Aorta (tissue), 5 donors: ENCODE measurements around the gene CMTM3. TPM values are rescaled to one million over a fixed set of nuclear protein-coding genes. Genes with fewer than 3 reads are reported as not detected.

ENCODE experiments used
- ATAC-seq: fragments of 200-7000 bp; cut with Tn5 transposase; one replicate; pipeline ENCODE4 v1.9.1; 2022; ENCODE audit warnings: moderate library complexity; ENCODE audit not compliant: low FRiP score
- DNase-seq, 2 donors: peaks; one replicate each; pipeline ENCODE4 v3.0.0-alpha.2; 2020
- H3K27ac ChIP-seq, 2 donors: one replicate each; pipeline ENCODE4 v1.5.1; 2013; ENCODE audit warnings: low read length in 2 of 2, mild to moderate bottlenecking in 2 of 2, moderate library complexity in 2 of 2, control low read depth in 1 of 2, inconsistent platforms in 1 of 2, low read depth in 1 of 2
- H3K27me3 ChIP-seq, 2 donors: one replicate each; pipeline ENCODE4 v1.6.1; 2013; ENCODE audit warnings: control low read depth in 1 of 2, low read length in 1 of 2, mild to moderate bottlenecking in 1 of 2, moderate library complexity in 1 of 2; ENCODE audit not compliant: insufficient read depth in 2 of 2, control insufficient read depth in 1 of 2
- H3K36me3 ChIP-seq, 2 donors: one replicate each; pipeline ENCODE4 v1.6.1; 2013; ENCODE audit warnings: control low read depth in 1 of 2, low read length in 1 of 2, mild to moderate bottlenecking in 1 of 2; ENCODE audit not compliant: insufficient read depth in 2 of 2, control insufficient read depth in 1 of 2
- H3K4me1 ChIP-seq, 2 donors: one replicate each; pipeline ENCODE4 v1.6.1; 2013; ENCODE audit warnings: low read length in 2 of 2, control low read depth in 1 of 2, mild to moderate bottlenecking in 1 of 2, moderate library complexity in 1 of 2; ENCODE audit not compliant: insufficient read depth in 2 of 2, control insufficient read depth in 1 of 2
- H3K4me3 ChIP-seq, 2 donors: one replicate each; pipeline ENCODE4 v1.5.1; 2013; ENCODE audit warnings: low read length in 2 of 2, control low read depth in 1 of 2, mild to moderate bottlenecking in 1 of 2
- H3K9me3 ChIP-seq: one replicate; pipeline ENCODE4 v1.6.1; 2013; ENCODE audit warnings: mild to moderate bottlenecking, low read length; ENCODE audit not compliant: control insufficient read depth
- WGBS, 2 donors: extraction: QIAGEN DNeasy Blood & Tissue Kit; methylation state at CpG; one replicate each; pipeline ENCODE4 v1.1.7; 2013; 5-methylcytosine and 5-hydroxymethylcytosine counted together
- intact Hi-C, 2 donors: fragments of 100-400 bp; cut with DNase I; formaldehyde crosslinking; loops; one replicate each; pipeline versions ENCODE4 v1.14.2 to v1.15.0; 2022
- polyA plus RNA-seq, 2 donors: library from polyadenylated mRNA; stranded (reverse); fragments of 200-250 nt; gene quantifications; one replicate each; pipeline ENCODE4 v1.2.3, GENCODE V29; 2013
- total RNA-seq, 2 donors: library from RNA; stranded (reverse); fragmentation: NEBNext Ultra II Directional; extraction: Animal tissue kit (Norgen Biotek cat#: 25700); gene quantifications; one replicate each; pipeline ENCODE4 v1.2.1, GENCODE V29; 2021
- donor health status: healthy with polysubstance abuse.
- donor health status: Bipolar disorder and iron deficiency.
- donor health status: DM: no; HTN: no; CAD: no.
- donor health status: DM: no; HTN: no; CAD: no.
- donor health status: DM: yes; HTN: yes; CAD: no.

The CMTM3 gene
- total and polyA plus RNA-seq, 4 donors = 24.9 to 49.1 (median 29.7) TPM

DNA sequence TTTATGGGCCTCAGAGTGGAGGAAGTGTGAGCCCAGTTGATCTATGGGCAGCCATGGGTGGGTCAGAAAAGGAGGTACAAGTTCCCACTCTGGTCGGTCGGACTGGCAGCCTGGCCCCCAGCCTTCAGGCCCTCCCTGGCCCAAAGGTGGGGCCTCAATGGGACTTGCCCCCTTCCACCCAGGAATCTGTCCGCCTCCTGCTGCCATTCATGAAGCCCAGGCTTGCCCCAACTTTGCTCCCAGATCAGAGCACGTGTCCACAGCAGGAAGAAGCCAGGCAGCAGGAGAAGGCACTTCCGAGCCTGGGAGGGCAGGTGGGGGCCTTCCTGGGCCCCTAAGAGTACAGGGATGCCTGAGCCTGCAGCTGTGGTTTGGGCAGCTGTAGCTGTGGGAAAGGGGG lies 3.0 kb upstream of the CMTM3 start:
- ATAC-seq (no peak), DNase-seq (no peak)
- Histone ChIP-seq H3K27me3 (no peaks in the 10 kb centered on the region), H3K4me1 (no peaks in the 10 kb centered on the region), H3K4me3 (no peak overlapping the region), H3K9me3 (no peaks in the 10 kb centered on the region), H3K27ac (no peak overlapping the region), H3K36me3 (no peaks in the 10 kb centered on the region)
- WGBS, 2 donors = 95 to 96% methylated on average over 5 of the region's 5 CpGs
- intact Hi-C loops = loop anchor here (5.0 kb wide), 3 partner anchors 119 to 194 kb away; no protein-coding TSS in a partner anchor

DNA sequence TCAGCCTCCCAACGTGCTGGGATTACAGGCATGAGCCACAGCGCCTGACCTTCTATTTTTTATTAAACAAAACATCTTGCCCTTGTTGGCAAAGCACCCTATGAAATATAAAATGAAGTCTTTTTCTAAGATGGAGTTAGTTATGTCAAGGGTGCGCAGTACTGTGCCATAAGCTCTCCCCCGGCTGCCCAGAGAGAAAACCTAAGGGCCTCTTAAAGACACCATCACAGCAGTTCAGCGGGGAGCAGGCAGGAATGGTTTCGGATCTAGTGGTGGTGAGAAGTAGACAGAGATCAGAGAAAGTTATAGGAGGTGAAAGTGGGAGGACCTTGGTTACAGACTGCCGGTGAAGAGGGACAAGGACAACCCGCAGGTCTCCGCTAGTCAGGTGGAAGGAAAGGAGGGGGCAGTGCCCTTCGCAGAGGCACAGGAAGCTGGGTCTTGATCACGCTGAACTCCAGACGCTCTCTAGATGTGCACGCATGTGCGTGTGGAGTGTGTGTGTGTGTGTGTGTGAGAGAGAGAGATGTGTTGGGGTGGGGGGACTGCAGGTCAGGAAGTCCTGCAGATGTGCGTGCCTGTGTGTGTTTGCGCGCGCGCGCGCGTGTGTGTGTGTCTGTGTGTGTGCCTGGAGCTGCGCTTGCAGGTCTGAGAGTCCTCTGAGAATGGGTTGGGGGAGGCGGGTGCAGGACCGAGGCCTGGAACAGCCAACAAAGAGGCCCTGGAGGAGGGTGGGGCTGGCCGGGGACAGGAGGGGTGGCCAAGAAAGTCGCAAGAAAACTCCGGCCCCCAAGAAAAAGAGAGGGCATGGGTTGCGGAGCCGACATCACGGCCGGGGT lies 748 bp upstream of the CMTM3 start:
- intact Hi-C loops = loop anchor here (1.0 to 5.0 kb wide), 4 partner anchors 51 to 196 kb away; partner anchors contain the start of gene CKLF (in 1 of the 2)
- H3K27ac ChIP-seq = peak overlapping the region in 1 of 2 donors; percentile 20
- 5 to 6% methylated on average over 31 to 32 of the region's 32 CpGs for WGBS, 2 donors
- DNase-seq (peak; percentile 81 to 85), ATAC-seq (peak; percentile 37)
- no peaks in the 10 kb centered on the region for H3K4me1 ChIP-seq
- peak overlapping the region; percentile 69 to 75 for H3K4me3 ChIP-seq
- no peaks in the 10 kb centered on the region for H3K27me3 ChIP-seq
- H3K36me3 ChIP-seq = no peaks in the 10 kb centered on the region
- H3K9me3 ChIP-seq = no peaks in the 10 kb centered on the region

DNA sequence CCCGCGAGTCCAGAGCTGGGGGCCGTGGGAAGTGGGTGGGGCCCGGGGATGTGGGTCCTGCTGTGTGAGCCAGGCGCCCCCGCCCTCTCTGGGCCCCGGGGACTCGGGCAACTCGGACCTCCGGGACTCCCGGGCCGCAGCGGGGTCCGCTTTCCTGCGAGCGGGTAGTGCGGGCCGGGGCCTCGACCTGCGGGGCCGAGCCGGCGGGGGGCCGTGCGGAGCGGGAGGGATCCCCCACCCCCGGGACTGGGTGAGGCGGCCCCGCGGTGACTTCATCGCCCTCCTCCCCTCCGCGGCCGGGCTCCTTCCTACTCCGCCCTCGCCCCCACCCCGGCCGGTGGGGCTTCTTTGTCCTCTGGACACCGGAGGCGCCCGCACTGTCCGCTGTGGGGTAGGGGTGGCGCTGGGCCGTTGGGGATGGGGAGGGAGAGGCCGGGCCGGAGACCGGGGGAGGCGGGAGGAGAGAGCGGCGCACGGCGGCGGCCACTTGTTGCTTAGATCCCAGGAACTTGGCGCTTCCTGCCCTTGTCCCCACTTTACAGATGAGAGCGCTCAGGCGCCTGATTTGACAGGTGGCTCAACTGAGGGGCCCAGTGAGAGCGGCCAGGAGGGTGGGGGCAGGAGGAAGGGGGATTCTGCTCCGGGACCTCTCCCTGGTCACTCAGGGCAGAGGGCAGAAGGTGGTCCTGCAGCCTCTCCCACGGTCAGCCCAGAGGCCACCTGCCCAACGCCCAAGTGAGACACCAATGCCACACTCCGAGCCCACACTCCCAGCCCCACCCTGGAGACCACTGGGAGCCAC lies 874 bp downstream of the CMTM3 start:
- peak; percentile 55 for ATAC-seq
- Histone ChIP-seq H3K36me3 (no peaks in the 10 kb centered on the region), H3K4me3 (peak overlapping the region; percentile 69 to 75), H3K4me1 (no peaks in the 10 kb centered on the region), H3K27me3 (no peaks in the 10 kb centered on the region), H3K9me3 (no peaks in the 10 kb centered on the region), H3K27ac (peak overlapping the region; percentile 62 to 70)
- 6% methylated on average over 49 to 61 of the region's 61 CpGs for WGBS, 2 donors
- intact Hi-C loops = loop anchor here (5.0 kb wide), 3 partner anchors 147 to 262 kb away; partner anchors contain the start of gene DYNC1LI2 (in 1 of the 2)
- peak; percentile 81 to 88 for DNase-seq

DNA sequence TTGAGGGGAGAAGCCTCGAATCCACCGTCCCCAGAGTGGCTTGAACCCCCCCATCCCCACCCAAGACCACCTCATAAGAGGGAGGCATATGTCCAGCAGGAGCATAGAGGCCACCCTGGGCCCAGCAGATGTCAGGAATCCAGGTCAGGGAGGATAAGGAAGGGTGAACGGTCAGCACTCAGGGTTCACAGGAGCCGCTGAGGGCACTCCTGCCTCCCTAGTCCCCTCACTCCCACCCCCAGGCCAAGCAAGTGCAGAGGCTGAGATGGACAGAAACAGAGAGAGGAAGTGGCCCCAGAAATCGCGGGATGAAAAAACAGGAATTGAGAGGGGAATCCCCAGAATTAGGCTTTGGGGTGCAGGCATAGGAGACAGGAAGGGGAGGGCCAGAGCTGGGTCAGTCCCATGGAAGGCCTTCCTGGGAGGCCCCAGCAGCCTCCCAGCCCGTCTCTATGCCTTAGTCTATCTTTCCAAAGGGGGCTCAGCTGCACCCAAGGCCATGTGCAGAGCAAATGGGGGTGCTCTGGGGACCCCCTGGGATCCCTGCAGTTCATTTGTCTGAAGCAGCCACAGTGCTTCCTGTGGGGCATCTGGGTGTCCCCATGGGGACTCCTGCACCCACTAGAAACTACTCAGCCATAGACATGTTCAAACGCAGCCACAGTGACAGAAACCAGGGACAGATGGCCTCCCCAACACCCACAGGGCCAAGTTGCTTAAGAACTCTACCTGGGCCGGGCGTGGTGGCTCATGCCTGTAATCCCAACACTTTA lies 1.7 kb downstream of the CMTM3 start:
- no peaks in the 10 kb centered on the region for H3K36me3 ChIP-seq
- no peak for ATAC-seq
- peak overlapping the region; percentile 62 to 70 for H3K27ac ChIP-seq
- H3K9me3 ChIP-seq = no peaks in the 10 kb centered on the region
- H3K4me1 ChIP-seq = no peaks in the 10 kb centered on the region
- DNase-seq = no peak
- no peak overlapping the region for H3K4me3 ChIP-seq
- no peaks in the 10 kb centered on the region for H3K27me3 ChIP-seq
- intact Hi-C loops = loop anchor here (5.0 kb wide), 3 partner anchors 146 to 261 kb away; partner anchors contain the start of gene DYNC1LI2 (in 1 of the 2)
- 73 to 75% methylated on average over 10 of the region's 10 CpGs for WGBS, 2 donors

DNA sequence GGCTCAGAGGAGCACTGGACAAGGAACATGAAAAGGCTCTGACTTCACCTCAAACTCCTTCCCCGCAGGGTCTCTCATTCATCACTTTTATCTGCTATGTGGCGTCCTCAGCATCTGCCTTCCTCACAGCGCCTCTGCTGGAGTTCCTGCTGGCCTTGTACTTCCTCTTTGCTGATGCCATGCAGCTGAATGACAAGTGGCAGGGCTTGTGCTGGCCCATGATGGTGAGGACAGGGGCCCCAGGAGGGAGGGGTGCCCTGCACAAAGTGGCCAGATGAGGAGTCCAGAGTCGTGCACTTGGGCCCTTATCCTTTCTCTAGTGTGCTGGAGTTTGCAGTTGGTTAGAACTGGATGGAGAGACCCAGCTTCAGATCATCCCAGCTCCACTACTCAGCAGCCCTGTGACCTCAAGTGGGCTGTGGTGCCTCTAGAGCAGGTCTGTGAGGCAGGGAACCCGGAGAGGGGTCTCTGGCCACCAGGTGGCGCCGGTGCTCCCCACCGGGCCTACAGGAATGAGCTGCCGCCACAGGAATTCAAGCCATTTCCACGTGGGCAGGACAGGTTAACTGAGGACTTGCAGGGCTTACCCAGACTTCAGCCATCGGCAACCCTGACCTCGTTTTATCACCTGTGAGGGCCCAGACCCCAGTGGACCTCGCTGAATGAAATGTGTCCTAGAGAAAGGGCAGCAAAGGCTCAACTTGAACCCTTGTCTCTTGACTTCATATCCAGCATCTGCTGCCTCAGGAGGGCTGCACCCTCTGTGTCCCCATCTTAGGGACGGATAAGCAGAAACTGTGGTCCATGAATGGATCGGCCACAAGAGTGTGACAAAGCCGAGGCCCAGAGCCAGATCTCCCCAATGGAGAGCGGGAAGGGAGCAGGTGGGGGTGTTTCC lies 4.0 kb downstream of the CMTM3 start:
- intact Hi-C loops = loop anchor here (2.0 to 5.0 kb wide), 5 partner anchors 40 to 259 kb away; partner anchors contain the start of gene DYNC1LI2 (in 1 of the 2)
- H3K27ac ChIP-seq = no peak overlapping the region
- no peak overlapping the region for H3K4me3 ChIP-seq
- no peaks in the 10 kb centered on the region for H3K27me3 ChIP-seq
- no peaks in the 10 kb centered on the region for H3K4me1 ChIP-seq
- H3K9me3 ChIP-seq = no peaks in the 10 kb centered on the region
- no peaks in the 10 kb centered on the region for H3K36me3 ChIP-seq
- WGBS, 2 donors = 27 to 30% methylated on average over 17 of the region's 17 CpGs
- ATAC-seq (peak; percentile 69), DNase-seq (peak; percentile 90 to 96)

DNA sequence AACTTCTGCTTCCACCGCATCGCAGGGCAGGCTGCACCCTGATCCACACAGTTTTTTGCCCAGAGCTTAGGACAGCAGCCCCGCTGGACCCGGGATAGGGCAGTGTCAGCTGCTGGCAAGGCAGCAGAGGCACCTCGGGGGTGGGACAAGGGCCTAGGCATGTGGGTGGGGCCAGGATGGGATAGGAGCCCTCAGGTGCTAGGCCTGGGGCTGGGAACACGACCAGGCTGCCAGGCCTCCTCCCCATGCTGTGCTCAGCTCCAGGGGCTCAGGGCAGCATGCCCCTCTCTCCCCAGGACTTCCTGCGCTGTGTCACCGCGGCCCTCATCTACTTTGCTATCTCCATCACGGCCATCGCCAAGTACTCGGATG lies 4.6 kb downstream of the CMTM3 start:
- no peaks in the 10 kb centered on the region for H3K9me3 ChIP-seq
- H3K27ac ChIP-seq = no peak overlapping the region
- WGBS, 2 donors = 81 to 84% methylated on average over 12 of the region's 12 CpGs
- H3K4me3 ChIP-seq = no peak overlapping the region
- ATAC-seq (no peak), DNase-seq (no peak)
- intact Hi-C loops = loop anchor here (2.0 to 5.0 kb wide), 5 partner anchors 40 to 258 kb away; partner anchors contain the start of gene DYNC1LI2 (in 1 of the 2)
- no peaks in the 10 kb centered on the region for H3K27me3 ChIP-seq
- H3K36me3 ChIP-seq = no peaks in the 10 kb centered on the region
- H3K4me1 ChIP-seq = no peaks in the 10 kb centered on the region

DNA sequence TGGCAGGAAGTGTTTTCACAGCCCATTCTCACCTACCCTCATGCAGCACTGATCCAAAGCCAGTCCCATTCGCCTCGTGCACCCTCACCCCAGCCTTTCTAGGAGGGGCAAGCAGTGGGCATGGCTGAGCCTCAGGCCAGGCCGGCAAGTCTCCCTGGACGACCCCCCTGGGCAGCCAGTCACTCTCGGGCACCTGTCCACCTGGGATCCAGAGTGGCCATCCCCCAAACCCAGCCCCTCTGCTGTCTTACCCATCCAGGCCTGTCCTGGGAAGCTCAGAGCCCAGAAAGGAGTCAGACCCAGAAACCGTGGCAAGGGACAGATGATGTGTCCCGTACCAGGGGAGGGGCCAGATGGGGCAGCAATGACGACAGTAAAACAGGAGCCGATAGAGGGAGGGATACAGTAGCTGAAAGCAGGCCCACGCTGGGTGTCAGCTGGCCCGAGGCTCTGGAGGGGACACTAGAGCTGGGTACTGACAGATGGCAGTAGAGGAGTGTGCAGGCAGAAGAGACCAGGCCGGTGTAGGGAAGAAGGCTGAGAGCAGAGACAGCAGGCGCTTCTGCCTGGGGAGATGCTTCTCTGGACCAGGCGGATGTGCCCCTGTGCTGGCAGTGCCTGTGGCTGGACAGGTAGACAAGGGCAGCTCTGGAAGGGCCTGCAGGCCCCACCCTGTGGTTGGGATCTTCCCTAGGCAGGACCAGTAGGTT lies 5.8 kb downstream of the CMTM3 start:
- DNase-seq (no peak), ATAC-seq (no peak)
- Histone ChIP-seq H3K4me1 (no peaks in the 10 kb centered on the region), H3K27ac (no peak overlapping the region), H3K36me3 (no peaks in the 10 kb centered on the region), H3K9me3 (no peaks in the 10 kb centered on the region), H3K4me3 (no peak overlapping the region), H3K27me3 (no peaks in the 10 kb centered on the region)
- WGBS, 2 donors = 84 to 85% methylated on average over 11 to 14 of the region's 14 CpGs
- intact Hi-C loops = no loop called here
